Measurements from ENCODE around the gene VIL1. TPM values are rescaled to one million over a fixed set of nuclear protein-coding genes. Genes with fewer than 3 reads are reported as not detected.

Gene VIL1
- total and polyA plus RNA-seq, 9 of the 15 experiments (the other 6 are each of a cell fraction or from before 2014, with no cell fraction given): 0.51 to 2.7 (median 1.2) TPM

- TF ChIP-seq SRSF9 (IDR thresholded peaks at IDR 0.05; ENCODE audit: borderline replicate concordance, low read depth, low read length): no peak
- TF ChIP-seq POLR2A (conservative IDR thresholded peaks at IDR 0.05): no peak
- TF ChIP-seq ZNF76 (CRISPR knock-in tag; IDR thresholded peaks at IDR 0.05; ENCODE audit: borderline replicate concordance): no peak
- no peak for TF ChIP-seq GABPB1 (CRISPR knock-in tag; IDR thresholded peaks at IDR 0.05)
- TF ChIP-seq VEZF1 (CRISPR knock-in tag; IDR thresholded peaks at IDR 0.05): peak; percentile 71
- TF ChIP-seq TCFL5 (CRISPR knock-in tag; conservative IDR thresholded peaks at IDR 0.05): no peak
- TF ChIP-seq RB1 (IDR thresholded peaks at IDR 0.05; ENCODE audit: low read depth): 0 out of 2 replicates have a peak, but pooled peaks have one; percentile 4
- TF ChIP-seq BRD4 (IDR thresholded peaks at IDR 0.05): no peak; the same call in 1 of the 2 replicates
- no peak for TF ChIP-seq PTRF (tag; IDR thresholded peaks at IDR 0.05)
- no peak for TF ChIP-seq SMAD2 (IDR thresholded peaks at IDR 0.05; ENCODE audit: low read depth, low read length)
- no peak for TF ChIP-seq ZNF551 (CRISPR knock-in tag; IDR thresholded peaks at IDR 0.05)
- no peak for TF ChIP-seq EZH2 (IDR thresholded peaks at IDR 0.05; ENCODE audit: borderline replicate concordance, low read depth, low read length)
- TF ChIP-seq RBFOX2 (IDR thresholded peaks at IDR 0.05; ENCODE audit: low read depth, low read length): peak; percentile 80
- TF ChIP-seq ZNF395 (CRISPR knock-in tag; IDR thresholded peaks at IDR 0.05): no peak
- TF ChIP-seq KDM2B (CRISPR knock-in tag; IDR thresholded peaks at IDR 0.05): no peak
- no peak for TF ChIP-seq MTA1 (IDR thresholded peaks at IDR 0.05; ENCODE audit: borderline replicate concordance)
- TF ChIP-seq FOXJ3 (CRISPR knock-in tag; IDR thresholded peaks at IDR 0.05): no peak
- no peak for TF ChIP-seq TFAM (CRISPR knock-in tag; conservative IDR thresholded peaks at IDR 0.05)
- no peak for TF ChIP-seq DIDO1 (tag; IDR thresholded peaks at IDR 0.05; ENCODE audit: low read depth)
- no peak for TF ChIP-seq ZC3H8 (IDR thresholded peaks at IDR 0.05)
- no peak for TF ChIP-seq ETV1 (tag; conservative IDR thresholded peaks at IDR 0.05; ENCODE audit: low read depth)
- peak; percentile 25 for TF ChIP-seq TAF1 (IDR thresholded peaks at IDR 0.05; ENCODE audit: control insufficient read depth, extremely low read depth, insufficient read depth, low read length, severe bottlenecking)
- TF ChIP-seq MNT (conservative IDR thresholded peaks at IDR 0.05): 0 out of 4 replicates have a peak, but pooled peaks of 1 of the 2 experiments have one; percentile 19
- no peak for TF ChIP-seq SNAPC5 (CRISPR knock-in tag; IDR thresholded peaks at IDR 0.05)
Observed at GRCh38 chr2:218400167-218400929, 18.6 kb upstream of the VIL1 start (continued).

All from K562 (cell line).